GM12892 (cell line): ENCODE data around the gene SFRP4.

Experiments
- DNase-seq: peaks from one replicate; pipeline ENCODE4 v3.0.0; 2011; ENCODE audit not compliant: insufficient read length
- FAIRE-seq: peaks from 2 replicates; lab custom pipeline; 2011; peaks lifted over from hg19 to GRCh38; lab: Jason Lieb, UNC
- POLR2A ChIP-seq: IDR thresholded peaks from 2 replicates; pipeline ENCODE4 v1.6.1; 2011; ENCODE audit warnings: low read depth, low read length, control low read depth
- POLR2AphosphoS5 ChIP-seq: IDR thresholded peaks from 2 replicates; pipeline ENCODE4 v1.6.1; 2011; ENCODE audit warnings: low read depth, low read length, control low read depth
- TAF1 ChIP-seq: IDR thresholded peaks from 2 replicates; pipeline ENCODE4 v1.6.1; 2011; ENCODE audit warnings: low read depth, mild to moderate bottlenecking, control low read depth, low read length, borderline replicate concordance

Gene SFRP4

GRCh38 chr7:37944737-37945054, 28.1 kb upstream of the SFRP4 start:
- FAIRE-seq (no peak), DNase-seq (no peak)
- TF ChIP-seq POLR2AphosphoS5 (no peak), POLR2A (no peak), TAF1 (no peak)

GRCh38 chr7:37943905-37944736, 27.5 kb upstream of the SFRP4 start:
- FAIRE-seq (no peak), DNase-seq (no peak)
- TF ChIP-seq POLR2A (no peak), TAF1 (no peak), POLR2AphosphoS5 (no peak)

- no peak for FAIRE-seq
- TF ChIP-seq TAF1 (no peak), POLR2A (no peak), POLR2AphosphoS5 (no peak)
- no peak for DNase-seq
These were observed 26.5 kb upstream of the SFRP4 start for GRCh38 chr7:37942934-37943610.

- FAIRE-seq: no peak
- no peak for TF ChIP-seq POLR2A
- TF ChIP-seq POLR2AphosphoS5: no peak
- no peak for TF ChIP-seq TAF1
These were observed 16.5 kb upstream of the SFRP4 start for GRCh38 chr7:37933018-37933566.

GRCh38 chr7:37932543-37932942, 15.9 kb upstream of the SFRP4 start:
- no peak for TF ChIP-seq TAF1
- no peak for TF ChIP-seq POLR2A
- FAIRE-seq (no peak), DNase-seq (no peak)

More at GRCh38 chr7:37933018-37933566, 16.5 kb upstream of the SFRP4 start:
- no peak for DNase-seq

- FAIRE-seq: no peak
- TF ChIP-seq POLR2AphosphoS5 (no peak), POLR2A (no peak), TAF1 (no peak)
- DNase-seq: no peak
These were observed 13.8 kb upstream of the SFRP4 start for GRCh38 chr7:37930226-37930948.

GRCh38 chr7:37928878-37929277, 12.3 kb upstream of the SFRP4 start:
- DNase-seq (no peak), FAIRE-seq (no peak)
- TF ChIP-seq TAF1 (no peak), POLR2A (no peak), POLR2AphosphoS5 (no peak)

- no peak for DNase-seq
- TF ChIP-seq POLR2A: no peak
- no peak for TF ChIP-seq TAF1
- TF ChIP-seq POLR2AphosphoS5: no peak
- no peak for FAIRE-seq
These were observed 11.3 kb upstream of the SFRP4 start for GRCh38 chr7:37927773-37928444.

GRCh38 chr7:37925620-37926019, 9.0 kb upstream of the SFRP4 start:
- no peak for DNase-seq
- no peak for FAIRE-seq
- TF ChIP-seq TAF1: no peak
- no peak for TF ChIP-seq POLR2A
- no peak for TF ChIP-seq POLR2AphosphoS5

- FAIRE-seq (no peak), DNase-seq (no peak)
- TF ChIP-seq POLR2AphosphoS5 (no peak), TAF1 (no peak), POLR2A (no peak)
These were observed 7.9 kb upstream of the SFRP4 start for GRCh38 chr7:37924491-37925041.
